ENCODE data around the gene LY6G5C. TPM values are rescaled to one million over a fixed set of nuclear protein-coding genes. Genes with fewer than 3 reads are reported as not detected.
A peak's percentile ranks its signal among the peaks of the same experiment; 100 is the strongest.

The LY6G5C gene
- total and polyA plus RNA-seq, 9 of the 15 experiments (the other 6 are each of a cell fraction or from before 2014, with no cell fraction given) = 0.10 to 0.67 (median 0.46) TPM; not detected in 4

- 0 out of 2 replicates have a peak, but pooled peaks have one; percentile 74 for TF ChIP-seq ZBTB26 (CRISPR knock-in tag; IDR thresholded peaks at IDR 0.05)
- TF ChIP-seq ZNF644 (tag; IDR thresholded peaks at IDR 0.05; ENCODE audit: low read depth) = no peak
- TF ChIP-seq TGIF2 (CRISPR knock-in tag; IDR thresholded peaks at IDR 0.05) = no peak
- TF ChIP-seq TEAD2 (tag; IDR thresholded peaks at IDR 0.05) = no peak
- no peak for TF ChIP-seq UBTF (IDR thresholded peaks at IDR 0.05; ENCODE audit: borderline replicate concordance in 1 of 2, low read depth in 2 of 2, low read length in 2 of 2)
- no peak for TF ChIP-seq ZNF436 (CRISPR knock-in tag; IDR thresholded peaks at IDR 0.05)
- no peak for TF ChIP-seq HDAC6 (IDR thresholded peaks at IDR 0.05; ENCODE audit: low read depth, low read length)
- no peak for TF ChIP-seq RBFOX2 (IDR thresholded peaks at IDR 0.05; ENCODE audit: low read depth, low read length)
- no peak for TF ChIP-seq SMC3 (conservative IDR thresholded peaks at IDR 0.05; ENCODE audit: insufficient read depth, low read depth, low read length)
- TF ChIP-seq TAL1 (IDR thresholded peaks at IDR 0.05) = no peak
- TF ChIP-seq ZMIZ1 (IDR thresholded peaks at IDR 0.05; ENCODE audit: low read depth in 2 of 2, low read length in 2 of 2) = no peak
- no peak for TF ChIP-seq TAF15 (IDR thresholded peaks at IDR 0.05; ENCODE audit: low read depth, low read length)
- TF ChIP-seq CREB5 (CRISPR knock-in tag; IDR thresholded peaks at IDR 0.05) = no peak
- TF ChIP-seq GTF2B (IDR thresholded peaks at IDR 0.05; ENCODE audit: extremely low read depth, insufficient read length) = no peak
- no peak for TF ChIP-seq BACH1 (tag; IDR thresholded peaks at IDR 0.05)
- no peak for TF ChIP-seq ZEB2 (IDR thresholded peaks at IDR 0.05)
- TF ChIP-seq ZNF445 (CRISPR knock-in tag; IDR thresholded peaks at IDR 0.05; ENCODE audit: low read depth) = no peak
These were observed 29.8 kb upstream of the LY6G5C start (continued) for GRCh38 chr6:31710523-31711219.
